Smooth muscle cell (in vitro differentiated cells): ENCODE data around the gene ATL1. TPM values are rescaled to one million over a fixed set of nuclear protein-coding genes. Genes with fewer than 3 reads are reported as not detected.

Experiments used
- DNase-seq: peaks from one replicate; lab custom pipeline; 2025; ENCODE audit not compliant: unreplicated experiment; lab: John Stamatoyannopoulos, UW
- H2AFZ ChIP-seq: fragments of 200-600 bp; sonication (generic); 2 replicates; pipeline ENCODE4 v1.6.0; 2016; ENCODE audit warnings: antibody characterized with exemption, low read depth, mild to moderate bottlenecking
- H3F3A ChIP-seq: fragments of 200-600 bp; sonication (generic); 2 replicates; pipeline ENCODE4 v1.6.0; 2017; ENCODE audit warnings: antibody characterized with exemption, low read depth
- H3K27ac ChIP-seq: fragments of 200-600 bp; sonication (generic); 2 replicates; pipeline ENCODE4 v1.5.1; 2016; ENCODE audit warnings: low read depth, mild to moderate bottlenecking
- H3K27me3 ChIP-seq: fragments of 200-600 bp; sonication (generic); 2 replicates; pipeline ENCODE4 v1.6.1; 2016; ENCODE audit warnings: low read depth, mild to moderate bottlenecking
- H3K36me3 ChIP-seq: fragments of 200-600 bp; sonication (generic); 2 replicates; pipeline ENCODE4 v1.5.1; 2016; ENCODE audit warnings: low read depth
- H3K4me1 ChIP-seq: fragments of 200-600 bp; sonication (generic); 2 replicates; pipeline ENCODE4 v1.5.1; 2016; ENCODE audit warnings: low read depth
- H3K4me2 ChIP-seq: fragments of 200-600 bp; sonication (generic); 2 replicates; pipeline ENCODE4 v1.6.0; 2016; ENCODE audit warnings: mild to moderate bottlenecking
- H3K4me3 ChIP-seq: fragments of 200-600 bp; sonication (generic); 2 replicates; pipeline ENCODE4 v1.5.1; 2016; ENCODE audit warnings: mild to moderate bottlenecking
- H3K79me2 ChIP-seq: fragments of 200-600 bp; sonication (generic); 2 replicates; pipeline ENCODE4 v1.6.0; 2016; ENCODE audit warnings: low read depth, mild to moderate bottlenecking
- H3K9ac ChIP-seq: fragments of 200-600 bp; sonication (generic); 2 replicates; pipeline ENCODE4 v1.6.0; 2016; ENCODE audit warnings: low read depth
- H3K9me3 ChIP-seq: fragments of 200-600 bp; sonication (generic); replicated peaks from 2 replicates; pipeline ENCODE4 v1.5.1; 2016; ENCODE audit warnings: low read depth
- H4K20me1 ChIP-seq: fragments of 200-600 bp; sonication (generic); 2 replicates; pipeline ENCODE4 v1.6.0; 2016; ENCODE audit warnings: low read depth
- CTCF ChIP-seq: fragments of 200-600 bp; sonication (generic); IDR thresholded peaks from 2 replicates; pipeline ENCODE4 v1.5.1; 2017; ENCODE audit warnings: borderline replicate concordance, mild to moderate bottlenecking, antibody characterized with exemption; ENCODE audit not compliant: insufficient read depth, poor library complexity, severe bottlenecking
- WGBS: methylation state at CpG from one replicate; pipeline ENCODE4 v1.1.7; 2016; ENCODE audit warnings: low lambda C conversion rate; 5-methylcytosine and 5-hydroxymethylcytosine counted together
- polyA plus RNA-seq: library from polyadenylated mRNA; unstranded; fragments of >200 nt; fragmentation: Nextera tagmentation; extraction: Ambion mirVana; gene quantifications from 2 replicates; pipeline ENCODE4 v1.2.1, GENCODE V29; 2016
- total RNA-seq: library from RNA; depleted of rRNA; stranded (reverse); fragments of >200 nt; gene quantifications from 2 replicates; pipeline ENCODE4 v1.2.3, GENCODE V29; 2014

Gene ATL1
- total RNA-seq: 1.8 and 2.1 TPM in 2 replicates
- polyA plus RNA-seq: 1.5 and 3.5 TPM in 2 replicates

- Histone ChIP-seq H3K9me3 (no peaks in the 10 kb centered on the region), H3K27ac (no peak within 1 kb of the TSS), H4K20me1 (no peaks in the 10 kb centered on the region), H3K4me3 (peak within 1 kb of the TSS; percentile 72), H3K79me2 (no peaks in the 10 kb centered on the region), H2AFZ (peak within 1 kb of the TSS; percentile 86), H3K4me1 (no peaks in the 10 kb centered on the region), H3F3A (no peaks in the 10 kb centered on the region), H3K4me2 (peak within 1 kb of the TSS; percentile 91), H3K27me3 (peaks cover 65% of the 10 kb centered on the region), H3K9ac (no peak within 1 kb of the TSS), H3K36me3 (no peaks in the 10 kb centered on the region)
- WGBS: 3% methylated on average over 40 of the region's 66 CpGs
- DNase-seq: peak; percentile 33
- no peak for TF ChIP-seq CTCF
These were observed at the start of gene ATL1 for GRCh38 chr14:50559990-50560930. TSS of gene ATL1 (plus strand) at chr14:50560145. CDS start at chr14:50560266, 121 bp downstream.

- 92% methylated on average over 7 of the region's 7 CpGs for WGBS
- Histone ChIP-seq H3K9ac (no peak overlapping the region), H3K9me3 (no peaks in the 10 kb centered on the region), H3K79me2 (peaks cover 91% of the 10 kb centered on the region), H2AFZ (no peak overlapping the region), H3K27ac (no peak overlapping the region), H3K4me2 (no peak overlapping the region), H3K27me3 (no peaks in the 10 kb centered on the region), H3K4me1 (no peaks in the 10 kb centered on the region), H3F3A (no peaks in the 10 kb centered on the region), H4K20me1 (peaks cover 86% of the 10 kb centered on the region), H3K36me3 (no peaks in the 10 kb centered on the region), H3K4me3 (no peak overlapping the region)
- DNase-seq: no peak
- TF ChIP-seq CTCF: no peak
These were observed 49.8 kb upstream of the ATL1 start for GRCh38 chr14:50510157-50510556.

- H3K4me2 ChIP-seq: no peak overlapping the region
- H3K9me3 ChIP-seq: no peaks in the 10 kb centered on the region
- peaks cover 89% of the 10 kb centered on the region for H4K20me1 ChIP-seq
- H3K27me3 ChIP-seq: no peaks in the 10 kb centered on the region
- no peaks in the 10 kb centered on the region for H3K36me3 ChIP-seq
- no peak overlapping the region for H2AFZ ChIP-seq
- no peak for DNase-seq
- H3F3A ChIP-seq: no peaks in the 10 kb centered on the region
- TF ChIP-seq CTCF: no peak
- H3K27ac ChIP-seq: no peak overlapping the region
- H3K4me3 ChIP-seq: no peak overlapping the region
- no peaks in the 10 kb centered on the region for H3K4me1 ChIP-seq
- peaks cover 93% of the 10 kb centered on the region for H3K79me2 ChIP-seq
- WGBS: 98% methylated on average over 4 of the region's 4 CpGs
- H3K9ac ChIP-seq: no peak overlapping the region
These were observed 47.5 kb upstream of the ATL1 start for GRCh38 chr14:50512463-50512862.
